ENCODE measurements around the gene SORCS1. TPM values are rescaled to one million over a fixed set of nuclear protein-coding genes. Genes with fewer than 3 reads are reported as not detected.

Gene SORCS1
- total RNA-seq, 1 donor from 2014 or later = 1.1 TPM

GRCh38 chr10:106967452-106967851 lies 197.1 kb downstream of the SORCS1 start:
- H3K4me1 ChIP-seq (ENCODE audit: insufficient read depth, low read length) = no peaks in the 10 kb centered on the region
- H3K4me2 ChIP-seq (ENCODE audit: low read length) = no peak overlapping the region
- no peaks in the 10 kb centered on the region for H3K9me3 ChIP-seq (ENCODE audit: insufficient read depth, low read depth, low read length)
- TF ChIP-seq CTCF (IDR thresholded peaks at IDR 0.05; ENCODE audit: insufficient read depth, low read depth, low read length) = no peak
- TF ChIP-seq EZH2 (IDR thresholded peaks at IDR 0.05; ENCODE audit: insufficient read depth, low read length) = no peak
- H4K20me1 ChIP-seq (ENCODE audit: insufficient read depth, low read length) = no peaks in the 10 kb centered on the region
- H3K4me3 ChIP-seq (ENCODE audit: insufficient read depth, low read depth, low read length) = no peak overlapping the region
- H3K27ac ChIP-seq (ENCODE audit: low read depth, low read length) = no peak overlapping the region
- H3K4me3 Mint-ChIP-seq (ENCODE audit: unreplicated experiment) = no peak overlapping the region
- no peaks in the 10 kb centered on the region for H3K9me3 Mint-ChIP-seq (ENCODE audit: unreplicated experiment)
- H3K36me3 ChIP-seq (ENCODE audit: insufficient read depth, low read length) = no peaks in the 10 kb centered on the region
- no peaks in the 10 kb centered on the region for H3K27me3 ChIP-seq (ENCODE audit: insufficient read depth, low read length)
- H3K4me1 Mint-ChIP-seq (ENCODE audit: low read depth, unreplicated experiment) = peaks cover 10% of the 10 kb centered on the region
- no peak for DNase-seq (ENCODE audit: low read depth)
- no peak overlapping the region for H3K9ac ChIP-seq (ENCODE audit: low read length)
- no peak for FAIRE-seq
- no peaks in the 10 kb centered on the region for H3K79me2 ChIP-seq (ENCODE audit: insufficient read depth, low read length)
- H3K36me3 Mint-ChIP-seq (ENCODE audit: low read depth, unreplicated experiment) = no peaks in the 10 kb centered on the region
- no peaks in the 10 kb centered on the region for H3K27me3 Mint-ChIP-seq (ENCODE audit: low read depth, unreplicated experiment)
- H2AFZ ChIP-seq (ENCODE audit: low read depth, low read length) = no peak overlapping the region
- H3K27ac Mint-ChIP-seq (ENCODE audit: unreplicated experiment) = no peak overlapping the region

DNA sequence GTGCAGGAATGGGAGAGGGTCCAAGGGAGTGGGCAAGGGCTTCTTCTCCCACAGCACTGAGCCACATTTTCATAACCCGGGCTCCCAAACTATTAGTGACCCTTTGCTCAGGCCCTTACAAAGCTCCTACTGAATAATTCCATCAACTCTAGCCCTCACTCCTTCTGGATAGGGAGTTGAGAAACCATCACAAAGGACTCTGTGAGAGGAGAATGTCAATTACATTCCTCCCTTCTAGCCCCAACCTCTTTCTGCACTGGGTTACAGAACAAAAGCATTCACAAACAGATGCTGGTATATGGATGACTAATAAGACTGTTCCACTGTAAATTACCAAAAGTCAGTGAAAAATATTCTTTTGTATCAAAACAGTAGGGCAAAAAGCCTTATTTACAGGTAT lies 203.7 kb downstream of the SORCS1 start:
- Mint-ChIP-seq H3K36me3 (ENCODE audit: low read depth, unreplicated experiment) (no peaks in the 10 kb centered on the region), H3K4me1 (ENCODE audit: low read depth, unreplicated experiment) (peaks cover 9% of the 10 kb centered on the region), H3K27me3 (ENCODE audit: low read depth, unreplicated experiment) (no peaks in the 10 kb centered on the region), H3K27ac (ENCODE audit: unreplicated experiment) (no peak overlapping the region), H3K4me3 (ENCODE audit: unreplicated experiment) (no peak overlapping the region), H3K9me3 (ENCODE audit: unreplicated experiment) (no peaks in the 10 kb centered on the region)
- Histone ChIP-seq H2AFZ (ENCODE audit: low read depth, low read length) (no peak overlapping the region), H3K9me3 (ENCODE audit: insufficient read depth, low read depth, low read length) (no peaks in the 10 kb centered on the region), H4K20me1 (ENCODE audit: insufficient read depth, low read length) (no peaks in the 10 kb centered on the region), H3K27me3 (ENCODE audit: insufficient read depth, low read length) (no peaks in the 10 kb centered on the region), H3K4me3 (ENCODE audit: insufficient read depth, low read depth, low read length) (no peak overlapping the region), H3K9ac (ENCODE audit: low read length) (no peak overlapping the region), H3K27ac (ENCODE audit: low read depth, low read length) (no peak overlapping the region), H3K4me1 (ENCODE audit: insufficient read depth, low read length) (no peaks in the 10 kb centered on the region), H3K4me2 (ENCODE audit: low read length) (no peak overlapping the region), H3K36me3 (ENCODE audit: insufficient read depth, low read length) (no peaks in the 10 kb centered on the region), H3K79me2 (ENCODE audit: insufficient read depth, low read length) (no peaks in the 10 kb centered on the region)
- no peak for TF ChIP-seq EZH2 (IDR thresholded peaks at IDR 0.05; ENCODE audit: insufficient read depth, low read length)
- no peak for TF ChIP-seq CTCF (IDR thresholded peaks at IDR 0.05; ENCODE audit: insufficient read depth, low read depth, low read length)
- no peak for DNase-seq (ENCODE audit: low read depth)
- FAIRE-seq = no peak

- no peak for FAIRE-seq
- H3K4me1 Mint-ChIP-seq (ENCODE audit: low read depth, unreplicated experiment) = peaks cover 9% of the 10 kb centered on the region
- Histone ChIP-seq H4K20me1 (ENCODE audit: insufficient read depth, low read length) (no peaks in the 10 kb centered on the region), H3K9ac (ENCODE audit: low read length) (no peak overlapping the region), H3K27me3 (ENCODE audit: insufficient read depth, low read length) (no peaks in the 10 kb centered on the region), H3K79me2 (ENCODE audit: insufficient read depth, low read length) (no peaks in the 10 kb centered on the region), H3K4me1 (ENCODE audit: insufficient read depth, low read length) (no peaks in the 10 kb centered on the region), H3K4me2 (ENCODE audit: low read length) (no peak overlapping the region), H2AFZ (ENCODE audit: low read depth, low read length) (no peak overlapping the region), H3K27ac (ENCODE audit: low read depth, low read length) (no peak overlapping the region), H3K9me3 (ENCODE audit: insufficient read depth, low read depth, low read length) (no peaks in the 10 kb centered on the region), H3K4me3 (ENCODE audit: insufficient read depth, low read depth, low read length) (no peak overlapping the region), H3K36me3 (ENCODE audit: insufficient read depth, low read length) (no peaks in the 10 kb centered on the region)
- H3K27me3 Mint-ChIP-seq (ENCODE audit: low read depth, unreplicated experiment) = no peaks in the 10 kb centered on the region
- no peaks in the 10 kb centered on the region for H3K9me3 Mint-ChIP-seq (ENCODE audit: unreplicated experiment)
- H3K4me3 Mint-ChIP-seq (ENCODE audit: unreplicated experiment) = no peak overlapping the region
- no peaks in the 10 kb centered on the region for H3K36me3 Mint-ChIP-seq (ENCODE audit: low read depth, unreplicated experiment)
- H3K27ac Mint-ChIP-seq (ENCODE audit: unreplicated experiment) = no peak overlapping the region
- TF ChIP-seq CTCF (IDR thresholded peaks at IDR 0.05; ENCODE audit: insufficient read depth, low read depth, low read length) (no peak), EZH2 (IDR thresholded peaks at IDR 0.05; ENCODE audit: insufficient read depth, low read length) (no peak)
- DNase-seq (ENCODE audit: low read depth) = no peak
Observed at GRCh38 chr10:106959521-106959920, 205.0 kb downstream of the SORCS1 start.
